ENCODE measurements around the gene CLDN34.

CLDN34 gene

GRCh38 chrX:9980401-9980800 is 13.2 kb downstream of the CLDN34 start:
- no peak for DNase-seq (ENCODE audit: low read depth in 2 of 2, low spot score in 1 of 2)

- DNase-seq (ENCODE audit: low read depth in 2 of 2, low spot score in 1 of 2) = no peak
Measured at GRCh38 chrX:9980927-9981326, 13.8 kb downstream of the CLDN34 start.

GRCh38 chrX:9983441-9983840 is 16.3 kb downstream of the CLDN34 start:
- no peak for DNase-seq (ENCODE audit: low read depth in 2 of 2, low spot score in 1 of 2)

- DNase-seq (ENCODE audit: low read depth in 2 of 2, low spot score in 1 of 2) = no peak
Measured at GRCh38 chrX:9983846-9984245, 16.7 kb downstream of the CLDN34 start.

- DNase-seq (ENCODE audit: low read depth in 2 of 2, low spot score in 1 of 2) = no peak
Measured at GRCh38 chrX:9988762-9989161, 21.6 kb downstream of the CLDN34 start.

- DNase-seq (ENCODE audit: low read depth in 2 of 2, low spot score in 1 of 2) = no peak
Measured at GRCh38 chrX:9992061-9992460, 24.9 kb downstream of the CLDN34 start.

GRCh38 chrX:9992724-9993123 is 25.6 kb downstream of the CLDN34 start:
- DNase-seq (ENCODE audit: low read depth in 2 of 2, low spot score in 1 of 2) = no peak

GRCh38 chrX:9995855-9996339 is 28.7 kb downstream of the CLDN34 start:
- peak; percentile 61 to 69 for DNase-seq (ENCODE audit: low read depth in 2 of 2, low spot score in 1 of 2)

GRCh38 chrX:9997041-9997440 is 29.9 kb downstream of the CLDN34 start:
- no peak for DNase-seq (ENCODE audit: low read depth in 2 of 2, low spot score in 1 of 2)

- DNase-seq (ENCODE audit: low read depth in 2 of 2, low spot score in 1 of 2) = no peak
Measured at GRCh38 chrX:9997524-9997923, 30.4 kb downstream of the CLDN34 start.

GRCh38 chrX:10001496-10001895 is 34.3 kb downstream of the CLDN34 start:
- DNase-seq (ENCODE audit: low read depth in 2 of 2, low spot score in 1 of 2) = no peak

GRCh38 chrX:10004832-10005475 is 37.8 kb downstream of the CLDN34 start:
- DNase-seq (ENCODE audit: low read depth in 2 of 2, low spot score in 1 of 2) = no peak

GRCh38 chrX:10006086-10006485 is 38.9 kb downstream of the CLDN34 start:
- DNase-seq (ENCODE audit: low read depth in 2 of 2, low spot score in 1 of 2) = no peak

GRCh38 chrX:10006770-10007169 is 39.6 kb downstream of the CLDN34 start:
- DNase-seq (ENCODE audit: low read depth in 2 of 2, low spot score in 1 of 2) = no peak

- no peak for DNase-seq (ENCODE audit: low read depth in 2 of 2, low spot score in 1 of 2)
Measured at GRCh38 chrX:10007621-10008020, 40.5 kb downstream of the CLDN34 start.

GRCh38 chrX:10008483-10009056 is 41.4 kb downstream of the CLDN34 start:
- no peak for DNase-seq (ENCODE audit: low read depth in 2 of 2, low spot score in 1 of 2)

- DNase-seq (ENCODE audit: low read depth in 2 of 2, low spot score in 1 of 2) = no peak
Measured at GRCh38 chrX:10009741-10010140, 42.6 kb downstream of the CLDN34 start.

- no peak for DNase-seq (ENCODE audit: low read depth in 2 of 2, low spot score in 1 of 2)
Measured at GRCh38 chrX:10010686-10011085, 43.5 kb downstream of the CLDN34 start.

- no peak for DNase-seq (ENCODE audit: low read depth in 2 of 2, low spot score in 1 of 2)
Measured at GRCh38 chrX:10011261-10011931, 44.2 kb downstream of the CLDN34 start.

GRCh38 chrX:10011991-10012390 is 44.8 kb downstream of the CLDN34 start:
- no peak for DNase-seq (ENCODE audit: low read depth in 2 of 2, low spot score in 1 of 2)

GRCh38 chrX:10014462-10015354 is 47.5 kb downstream of the CLDN34 start:
- peak; percentile 43 to 57 for DNase-seq (ENCODE audit: low read depth in 2 of 2, low spot score in 1 of 2)

- DNase-seq (ENCODE audit: low read depth in 2 of 2, low spot score in 1 of 2) = no peak
Measured at GRCh38 chrX:10015355-10015722, 48.2 kb downstream of the CLDN34 start.

All from stimulated activated CD8-positive, alpha-beta memory T cell treated with anti-CD3 and anti-CD28 coated beads, Interleukin-4, amount 100 ng/mL, for 1 hour (primary cell).